CD4-positive, alpha-beta memory T cell (primary cell): ENCODE data around the gene KRTAP5-5. TPM values are rescaled to one million over a fixed set of nuclear protein-coding genes. Genes with fewer than 3 reads are reported as not detected.
"Not testable (repeated sequence)": the region's sequence is repeated elsewhere in the genome, so short reads cannot be mapped to it uniquely, and the experiment has no call there.

ENCODE experiments used
- CTCF ChIA-PET: fragments of 350-600 bp; sonication (Branson Sonifier 250); formaldehyde crosslinking; loops from one replicate; lab custom pipeline; 2021; ENCODE audit warnings: inconsistent platforms; ENCODE audit not compliant: partially characterized antibody; lab: Charles Lee
- POLR2A ChIA-PET: fragments of 350-600 bp; sonication (Branson Sonifier 250); formaldehyde crosslinking; loops from one replicate; lab custom pipeline; 2021; ENCODE audit not compliant: partially characterized antibody; lab: Charles Lee
- DNase-seq, 5 donors: peaks; one replicate each; pipeline versions ENCODE4 v3.0.0 to v3.0.0-alpha.2; 2020 to 2022; ENCODE audit warnings: mixed read lengths in 1 of 5
- H3K27ac ChIP-seq: one replicate; pipeline ENCODE4 v1.7.0; 2013; ENCODE audit warnings: low read depth, low read length
- H3K27me3 ChIP-seq: 2 replicates; pipeline ENCODE4 v1.7.0; 2013; ENCODE audit warnings: mild to moderate bottlenecking, low read length, moderate library complexity; ENCODE audit not compliant: insufficient read depth
- H3K36me3 ChIP-seq: 2 replicates; pipeline ENCODE4 v1.7.0; 2013; ENCODE audit warnings: mild to moderate bottlenecking, low read length, moderate library complexity; ENCODE audit not compliant: insufficient read depth
- H3K4me1 ChIP-seq: 2 replicates; pipeline ENCODE4 v1.7.0; 2013; ENCODE audit warnings: mild to moderate bottlenecking, low read length, moderate library complexity; ENCODE audit not compliant: insufficient read depth
- H3K4me3 ChIP-seq, 2 donors: one replicate each; pipeline ENCODE4 v1.7.0; 2013; ENCODE audit warnings: low read length in 2 of 2, mild to moderate bottlenecking in 1 of 2
- H3K9me3 ChIP-seq, 2 donors: one replicate each; pipeline ENCODE4 v1.7.0; 2013; ENCODE audit warnings: low read length in 2 of 2, control low read depth in 1 of 2; ENCODE audit not compliant: control insufficient read depth in 1 of 2
- H3K27ac Mint-ChIP-seq, 7 donors: one replicate each; pipeline ENCODE4 v1.8.0; 2020 to 2021; ENCODE audit warnings: mixed read lengths in 7 of 7, mild to moderate bottlenecking in 6 of 7, inconsistent platforms in 3 of 7, moderate library complexity in 3 of 7
- H3K27me3 Mint-ChIP-seq, 2 donors: one replicate each; pipeline ENCODE4 v1.8.0; 2020 to 2021; ENCODE audit warnings: mixed read lengths in 2 of 2
- H3K36me3 Mint-ChIP-seq, 2 donors: one replicate each; pipeline ENCODE4 v1.8.0; 2020 to 2021; ENCODE audit warnings: mixed read lengths in 2 of 2, inconsistent platforms in 1 of 2, mild to moderate bottlenecking in 1 of 2
- H3K4me1 Mint-ChIP-seq, 4 donors: one replicate each; pipeline ENCODE4 v1.8.0; 2020 to 2021; ENCODE audit warnings: mixed read lengths in 4 of 4, mild to moderate bottlenecking in 1 of 4
- H3K4me3 Mint-ChIP-seq, 8 donors: one replicate each; pipeline ENCODE4 v1.8.0; 2020 to 2021; ENCODE audit warnings: mixed read lengths in 8 of 8, mild to moderate bottlenecking in 7 of 8, moderate library complexity in 6 of 8, inconsistent platforms in 3 of 8
- H3K9me3 Mint-ChIP-seq, 8 donors: one replicate each; pipeline ENCODE4 v1.8.0; 2020 to 2021; ENCODE audit warnings: mixed read lengths in 8 of 8, mild to moderate bottlenecking in 5 of 8, inconsistent platforms in 3 of 8, moderate library complexity in 1 of 8
- intact Hi-C: fragments of 100-400 bp; cut with micrococcal nuclease; formaldehyde crosslinking; loops from one replicate; pipeline ENCODE4 v1.15.1; 2023
- polyA plus RNA-seq, 2 donors: library from polyadenylated mRNA; unstranded; fragments of 300-500 nt; fragmentation: Illumina TruSeq; gene quantifications; one replicate each; pipeline ENCODE4 v1.2.3, GENCODE V29; 2021
- total RNA-seq, 2 experiments: library from RNA; stranded (reverse); gene quantifications; one replicate each; pipeline ENCODE4 v1.2.3, GENCODE V29; 2021

Gene KRTAP5-5, protein sequence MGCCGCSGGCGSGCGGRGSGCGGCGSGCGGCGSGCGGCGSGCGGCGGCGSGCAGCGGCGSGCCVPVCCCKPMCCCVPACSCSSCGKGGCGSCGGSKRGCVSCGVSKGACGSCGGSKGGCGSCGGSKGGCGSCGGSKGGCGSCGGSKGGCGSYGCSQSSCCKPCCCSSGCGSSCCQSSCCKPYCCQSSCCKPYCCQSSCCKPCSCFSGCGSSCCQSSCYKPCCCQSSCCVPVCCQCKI
- total RNA-seq = not detected
- not detected for polyA plus RNA-seq

DNA sequence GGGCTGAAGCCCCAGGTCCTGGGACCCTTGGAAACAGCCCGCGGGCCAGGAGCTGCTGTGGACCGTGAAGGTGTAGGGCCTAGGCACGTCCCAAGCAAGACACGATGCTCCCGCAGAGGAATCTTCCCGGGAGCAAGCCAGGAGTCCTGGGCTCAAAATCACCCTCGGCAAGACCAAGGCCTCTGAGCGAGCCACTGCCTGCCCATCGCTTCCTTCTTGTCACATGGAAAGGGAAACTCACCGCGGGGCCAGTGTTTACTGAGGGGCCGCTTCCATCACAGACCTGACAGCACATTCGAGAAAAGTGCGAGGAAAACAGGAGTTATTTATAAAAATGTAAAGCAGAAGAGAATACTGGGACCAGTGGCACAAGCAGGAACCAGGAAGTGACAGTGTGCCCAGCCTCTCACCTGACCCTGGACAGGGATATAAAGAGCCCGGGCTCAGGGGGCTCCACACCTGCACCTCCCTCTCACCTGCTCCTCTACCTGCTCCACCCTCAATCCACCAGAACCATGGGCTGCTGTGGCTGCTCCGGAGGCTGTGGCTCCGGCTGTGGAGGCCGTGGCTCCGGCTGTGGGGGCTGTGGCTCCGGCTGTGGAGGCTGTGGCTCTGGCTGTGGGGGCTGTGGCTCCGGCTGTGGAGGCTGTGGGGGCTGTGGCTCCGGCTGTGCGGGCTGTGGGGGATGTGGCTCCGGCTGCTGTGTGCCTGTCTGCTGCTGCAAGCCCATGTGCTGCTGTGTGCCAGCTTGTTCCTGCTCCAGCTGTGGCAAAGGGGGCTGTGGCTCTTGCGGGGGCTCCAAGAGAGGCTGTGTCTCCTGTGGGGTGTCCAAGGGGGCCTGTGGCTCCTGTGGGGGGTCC, at the start of gene KRTAP5-5:
Gene KRTAP5-5 (plus strand): TSS at position 450 of the 860 bp plus-strand sequence. CDS start 66 bp downstream, at position 516.
- H3K9me3 Mint-ChIP-seq = no peaks in the 10 kb centered on the region
- peak within 1 kb of the TSS in 2 of 8 donors; percentile 26 to 44 for H3K4me3 Mint-ChIP-seq

DNA sequence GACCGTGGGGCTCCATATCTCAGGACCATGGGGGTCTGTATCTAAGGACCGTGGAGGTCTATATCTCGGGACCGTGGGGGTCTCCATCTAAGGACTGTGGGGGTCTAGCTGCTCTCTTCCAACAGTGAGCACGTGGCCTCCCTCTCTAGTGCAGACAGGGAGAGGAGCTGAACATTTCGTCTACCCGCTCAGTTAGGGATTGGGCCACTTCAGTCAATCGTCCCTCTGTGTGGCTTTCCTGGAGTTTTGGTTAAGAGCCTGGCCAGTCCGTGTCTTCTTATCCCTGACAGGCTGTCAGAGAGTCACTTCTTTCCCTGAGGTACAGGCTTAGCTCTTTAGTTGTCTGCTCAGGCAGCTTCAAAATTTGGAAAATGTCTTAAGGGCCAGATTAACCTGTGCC, 47.6 kb upstream of the KRTAP5-5 start:
- Histone ChIP-seq H3K27ac (no peak overlapping the region), H3K27me3 (no peaks in the 10 kb centered on the region), H3K4me3 (no peak overlapping the region), H3K9me3 (no peaks in the 10 kb centered on the region), H3K36me3 (no peaks in the 10 kb centered on the region), H3K4me1 (peaks cover 13% of the 10 kb centered on the region)
- no peak overlapping the region for H3K4me3 Mint-ChIP-seq
- intact Hi-C loops = no loop called here
- ChIA-PET POLR2A (interaction anchor here (1.6 kb wide), 1 partner anchor 8 kb away, joined by 7 read pairs; no protein-coding TSS in a partner anchor), CTCF (interaction anchor here (0.9 to 4.2 kb wide), 4 partner anchors 8 to 27 kb away, joined by 3 to 15 read pairs (median 6); no protein-coding TSS in a partner anchor)
- DNase-seq = no peak
- H3K27ac Mint-ChIP-seq = no peak overlapping the region
- peaks cover 0 to 8% (median 4%) of the 10 kb centered on the region in 8 donors for H3K9me3 Mint-ChIP-seq
- peaks cover 0 to 9% of the 10 kb centered on the region in 2 donors for H3K36me3 Mint-ChIP-seq
- H3K27me3 Mint-ChIP-seq = no peaks in the 10 kb centered on the region
- H3K4me1 Mint-ChIP-seq = peaks cover 8 to 19% (median 14%) of the 10 kb centered on the region in 4 donors

More for the DNA sequence above, at the start of gene KRTAP5-5:
- peaks cover 8% of the 10 kb centered on the region for H3K4me1 ChIP-seq
- H3K9me3 ChIP-seq = no peaks in the 10 kb centered on the region
- Mint-ChIP-seq H3K36me3 (no peaks in the 10 kb centered on the region), H3K27ac (peak within 1 kb of the TSS in 2 of 7 donors; percentile 37 to 83), H3K27me3 (peaks cover 19 to 31% of the 10 kb centered on the region in 2 donors), H3K4me1 (peaks cover 0 to 9% (median 7%) of the 10 kb centered on the region in 4 donors)
- H3K4me3 ChIP-seq = no peak within 1 kb of the TSS
- no peak for DNase-seq
- CTCF ChIA-PET = interaction anchor here (0.6 to 7.3 kb wide), 6 partner anchors 12 to 83 kb away, joined by 3 to 53 read pairs (median 8); partner anchors contain the start of gene KRTAP5-2
- H3K36me3 ChIP-seq = no peaks in the 10 kb centered on the region
- H3K27ac ChIP-seq = no peak within 1 kb of the TSS
- POLR2A ChIA-PET = interaction anchor here (1.7 kb wide), 1 partner anchor 55 kb away, joined by 3 read pairs; no protein-coding TSS in a partner anchor
- intact Hi-C loops = loop anchor here (1.0 to 2.0 kb wide), 2 partner anchors 35 to 83 kb away; no protein-coding TSS in a partner anchor
- H3K27me3 ChIP-seq = peaks cover 8% of the 10 kb centered on the region

DNA sequence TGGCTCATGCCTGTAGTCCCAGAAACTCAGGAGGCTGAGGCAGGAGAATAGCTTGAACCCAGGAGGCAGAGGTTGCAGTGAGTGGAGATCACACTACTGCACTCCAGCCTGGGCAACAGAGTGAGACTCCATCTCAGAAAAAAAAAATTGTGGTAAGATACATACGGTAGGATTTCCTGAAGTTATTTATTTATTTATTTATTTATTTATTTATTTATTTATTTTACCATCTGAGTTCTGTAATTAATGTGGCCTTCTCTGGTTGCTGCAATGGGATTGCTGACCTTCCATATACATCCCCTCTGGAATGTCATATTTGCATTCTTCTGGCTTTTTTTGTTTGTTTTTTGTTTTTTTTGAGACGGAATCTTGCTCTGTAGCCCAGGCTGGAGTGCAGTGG, 46.7 kb upstream of the KRTAP5-5 start:
- H3K36me3 ChIP-seq, H3K4me3 ChIP-seq, H3K36me3 Mint-ChIP-seq, intact Hi-C loops, H3K9me3 ChIP-seq, H3K27me3 Mint-ChIP-seq, DNase-seq, H3K9me3 Mint-ChIP-seq, H3K27me3 ChIP-seq, H3K4me3 Mint-ChIP-seq, H3K27ac ChIP-seq: not testable (repeated sequence)
- CTCF ChIA-PET = interaction anchor here (1.1 to 4.2 kb wide), 2 partner anchors 7 to 9 kb away, joined by 4 to 15 read pairs; no protein-coding TSS in a partner anchor
- H3K4me1 ChIP-seq = peaks cover 15% of the 10 kb centered on the region
- peaks cover 8 to 24% (median 15%) of the 10 kb centered on the region in 4 donors for H3K4me1 Mint-ChIP-seq
- POLR2A ChIA-PET = interaction anchor here (1.6 kb wide), 1 partner anchor 9 kb away, joined by 7 read pairs; no protein-coding TSS in a partner anchor
- peak overlapping the region in 1 of 7 donors; percentile 7 for H3K27ac Mint-ChIP-seq

DNA sequence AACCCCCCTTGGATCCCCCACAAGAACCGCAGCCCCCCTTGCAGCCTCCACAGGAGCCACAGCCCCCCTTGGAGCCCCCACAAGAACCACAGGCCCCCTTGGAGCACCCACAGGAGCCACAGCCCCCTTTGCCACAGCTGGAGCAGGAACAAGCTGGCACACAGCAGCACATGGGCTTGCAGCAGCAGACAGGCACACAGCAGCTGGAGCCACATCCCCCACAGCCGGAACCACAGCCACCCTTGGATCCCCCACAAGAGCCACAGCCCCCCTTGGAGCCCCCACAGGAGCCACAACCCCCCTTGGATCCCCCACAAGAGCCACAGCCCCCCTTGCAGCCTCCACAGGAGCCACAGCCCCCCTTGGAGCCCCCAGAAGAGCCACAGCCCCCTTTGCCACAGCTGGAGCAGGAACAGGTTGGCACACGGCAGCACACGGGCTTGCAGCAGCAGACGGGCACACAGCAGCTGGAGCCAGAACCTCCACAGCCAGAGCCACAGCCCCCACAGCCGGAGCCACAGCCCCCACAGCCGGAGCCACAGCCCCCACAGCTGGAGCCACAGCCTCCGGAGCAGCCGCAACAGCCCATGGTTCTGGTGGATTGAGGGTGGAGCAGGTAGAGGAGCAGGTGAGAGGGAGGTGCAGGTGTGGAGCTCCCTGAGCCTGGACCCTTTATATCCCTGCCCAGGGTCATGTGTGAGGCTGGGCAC, 44.8 kb upstream of the KRTAP5-5 start, which contains the start of gene KRTAP5-1:
Gene KRTAP5-1 (minus strand): TSS at position 623 of the 710 bp plus-strand sequence. CDS start 34 bp downstream, at position 589.
- H3K27me3 Mint-ChIP-seq, H3K36me3 ChIP-seq, H3K9me3 ChIP-seq, H3K36me3 Mint-ChIP-seq, intact Hi-C loops, H3K4me3 ChIP-seq, H3K27me3 ChIP-seq, H3K9me3 Mint-ChIP-seq, H3K27ac ChIP-seq, DNase-seq: not testable (repeated sequence)
- peak within 1 kb of the TSS in 4 of 7 donors; percentile 29 to 72 (median 50) for H3K27ac Mint-ChIP-seq
- POLR2A ChIA-PET = interaction anchor here (1.1 kb wide), 1 partner anchor 10 kb away, joined by 3 read pairs; no protein-coding TSS in a partner anchor
- peaks cover 34% of the 10 kb centered on the region for H3K4me1 ChIP-seq
- H3K4me1 Mint-ChIP-seq = peaks cover 20 to 41% (median 28%) of the 10 kb centered on the region in 4 donors
- CTCF ChIA-PET = interaction anchor here (0.6 to 4.2 kb wide), 3 partner anchors 11 to 25 kb away, joined by 3 to 15 read pairs (median 3); no protein-coding TSS in a partner anchor
- peak within 1 kb of the TSS in 3 of 8 donors; percentile 9 to 30 (median 29) for H3K4me3 Mint-ChIP-seq

DNA sequence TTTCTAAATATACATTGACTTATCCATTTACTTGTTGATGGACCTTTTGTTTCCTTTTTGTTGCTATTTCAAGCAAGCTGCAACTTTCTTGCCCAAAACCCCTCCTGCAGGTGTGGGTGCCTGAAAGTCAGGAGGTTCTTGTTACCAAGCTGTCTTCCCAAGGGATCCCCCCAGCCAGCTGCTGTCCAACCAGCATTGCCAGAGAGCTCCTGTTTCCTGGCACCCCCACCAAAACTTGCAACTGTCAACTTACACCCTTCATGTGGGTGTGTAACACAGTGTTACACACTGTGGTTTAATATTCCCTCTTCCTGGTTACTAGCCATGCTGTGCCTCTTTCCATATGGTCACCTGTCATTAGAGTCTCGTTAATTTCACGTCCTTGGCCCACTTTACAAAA, 42.9 kb upstream of the KRTAP5-5 start:
- peaks cover 0 to 6% (median 0%) of the 10 kb centered on the region in 8 donors for H3K9me3 Mint-ChIP-seq
- H3K36me3 Mint-ChIP-seq = no peaks in the 10 kb centered on the region
- no peak for DNase-seq
- Histone ChIP-seq H3K4me1 (peaks cover 38% of the 10 kb centered on the region), H3K9me3 (no peaks in the 10 kb centered on the region), H3K27me3 (no peaks in the 10 kb centered on the region), H3K27ac (no peak overlapping the region), H3K4me3 (no peak overlapping the region), H3K36me3 (no peaks in the 10 kb centered on the region)
- no peaks in the 10 kb centered on the region for H3K27me3 Mint-ChIP-seq
- ChIA-PET CTCF (interaction anchor here (0.9 to 1.2 kb wide), 2 partner anchors 8 to 12 kb away, joined by 3 read pairs; no protein-coding TSS in a partner anchor), POLR2A (no interaction called here)
- H3K4me1 Mint-ChIP-seq = peaks cover 25 to 46% (median 33%) of the 10 kb centered on the region in 4 donors
- peak overlapping the region in 5 of 7 donors; percentile 26 to 86 (median 47) for H3K27ac Mint-ChIP-seq
- H3K4me3 Mint-ChIP-seq = peak overlapping the region in 2 of 8 donors; percentile 18 to 38
- intact Hi-C loops = no loop called here

DNA sequence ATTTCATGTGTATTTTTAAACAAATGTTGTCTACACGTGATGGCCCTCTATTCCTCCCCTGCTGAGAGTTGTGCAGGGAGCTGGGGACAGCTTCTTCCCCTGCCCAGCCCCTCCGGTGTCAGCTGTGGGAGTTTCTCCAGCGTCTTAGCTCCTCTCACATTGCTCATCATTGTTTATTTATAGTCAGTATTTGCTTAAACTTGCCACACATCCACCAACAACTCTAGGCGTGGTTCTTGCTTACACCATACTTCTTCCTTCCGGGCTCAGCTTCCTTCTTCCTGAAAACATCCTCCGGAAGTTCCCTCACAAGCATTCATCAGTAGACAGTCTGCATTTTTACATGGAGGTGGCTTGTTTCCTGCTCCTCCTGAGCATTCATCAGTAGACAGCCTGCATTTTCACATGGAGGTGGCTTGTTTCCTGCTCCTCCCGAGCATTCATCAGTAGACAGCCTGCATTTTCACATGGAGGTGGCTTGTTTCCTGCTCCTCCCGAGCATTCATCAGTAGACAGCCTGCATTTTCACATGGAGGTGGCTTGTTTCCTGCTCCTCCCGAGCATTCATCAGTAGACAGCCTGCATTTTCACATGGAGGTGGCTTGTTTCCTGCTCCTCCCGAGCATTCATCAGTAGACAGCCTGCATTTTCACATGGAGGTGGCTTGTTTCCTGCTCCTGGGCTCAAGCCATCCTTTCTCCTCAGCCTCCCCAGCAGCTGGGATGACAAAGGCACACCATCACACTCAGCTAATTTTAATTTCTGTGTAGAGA, 40.2 kb upstream of the KRTAP5-5 start:
- DNase-seq = peak; percentile 47 to 71 (median 65)
- CTCF ChIA-PET = interaction anchor here (1.1 to 4.3 kb wide), 5 partner anchors 7 to 64 kb away, joined by 4 to 49 read pairs (median 5); no protein-coding TSS in a partner anchor
- H3K9me3 ChIP-seq, H3K36me3 Mint-ChIP-seq, H3K36me3 ChIP-seq, H3K9me3 Mint-ChIP-seq, H3K27me3 Mint-ChIP-seq, H3K27me3 ChIP-seq: not testable (repeated sequence)
- Histone ChIP-seq H3K4me3 (peak overlapping the region in 1 of 2 donors; percentile 22), H3K27ac (peak overlapping the region; percentile 39), H3K4me1 (peaks cover 33% of the 10 kb centered on the region)
- Mint-ChIP-seq H3K27ac (peak overlapping the region; percentile 81 to 97 (median 93)), H3K4me1 (peaks cover 20 to 36% (median 28%) of the 10 kb centered on the region in 4 donors), H3K4me3 (peak overlapping the region; percentile 69 to 85 (median 79))
- POLR2A ChIA-PET = interaction anchor here (0.5 to 4.9 kb wide), 9 partner anchors 9 to 1425 kb away, joined by 3 to 72 read pairs (median 4); partner anchors contain the start of genes DUSP8 and KRTAP5-2
- intact Hi-C loops = loop anchor here (1.0 kb wide), 2 partner anchors 15 to 17 kb away; no protein-coding TSS in a partner anchor
